GM19043 (cell line): ENCODE data around the gene ACAD11.
"Not testable (repeated sequence)": the region's sequence is repeated elsewhere in the genome, so short reads cannot be mapped to it uniquely, and the experiment has no call there.

Source experiments
- ATAC-seq: cut with Tn5 transposase; IDR thresholded peaks from one replicate; pipeline ENCODE4 v1.9.1; 2021; ENCODE audit warnings: low read depth; ENCODE audit not compliant: unreplicated experiment

ACAD11 gene

DNA sequence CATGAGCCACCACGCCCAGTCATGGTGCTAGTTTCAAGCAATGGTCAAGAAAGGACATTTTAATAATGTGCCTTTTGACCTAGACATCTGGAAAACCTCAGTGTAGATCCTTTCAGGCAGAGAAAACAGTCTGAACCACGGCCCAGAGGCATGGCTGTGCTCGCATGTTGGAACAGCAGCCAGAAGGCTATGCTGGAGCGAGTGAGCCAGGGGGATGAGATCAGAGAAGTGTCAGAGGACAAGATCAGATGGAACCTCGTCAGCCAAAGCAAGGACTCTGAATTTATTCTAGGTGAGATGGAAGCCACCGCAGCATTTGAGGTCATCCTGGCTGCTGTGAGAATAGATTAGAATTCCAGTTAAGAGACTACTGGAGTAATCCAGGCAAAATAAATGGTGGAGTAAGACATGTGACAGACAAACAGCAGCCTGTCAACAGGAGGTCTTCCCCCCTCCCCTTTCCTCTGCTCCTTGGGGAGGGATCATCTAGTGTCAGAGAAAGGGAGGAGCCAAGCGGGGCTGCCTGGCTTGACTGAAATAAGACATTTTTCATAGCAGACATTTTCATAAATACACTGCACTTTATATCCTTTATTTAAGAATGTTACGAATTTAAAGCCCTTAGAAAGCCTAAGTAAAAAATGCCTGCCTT is 103.0 kb downstream of the ACAD11 start:
- ATAC-seq: no peak

DNA sequence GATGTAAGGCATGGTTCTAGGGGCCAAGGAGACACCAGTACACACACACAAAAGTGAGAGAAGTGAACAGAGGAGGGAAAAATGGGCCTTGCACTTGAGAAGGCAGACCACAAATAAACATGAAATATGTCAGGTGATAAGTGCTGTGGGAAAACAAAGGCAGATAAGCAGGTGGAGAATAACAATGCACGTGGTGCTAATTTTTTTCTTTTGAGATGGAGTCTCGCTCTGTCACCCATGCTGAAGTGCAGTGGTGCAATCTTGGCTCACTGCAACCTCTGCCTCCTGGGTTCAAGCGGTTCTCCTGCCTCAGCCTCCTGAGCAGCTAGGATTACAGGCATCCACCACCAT is 103.6 kb downstream of the ACAD11 start:
- ATAC-seq: not testable (repeated sequence)

DNA sequence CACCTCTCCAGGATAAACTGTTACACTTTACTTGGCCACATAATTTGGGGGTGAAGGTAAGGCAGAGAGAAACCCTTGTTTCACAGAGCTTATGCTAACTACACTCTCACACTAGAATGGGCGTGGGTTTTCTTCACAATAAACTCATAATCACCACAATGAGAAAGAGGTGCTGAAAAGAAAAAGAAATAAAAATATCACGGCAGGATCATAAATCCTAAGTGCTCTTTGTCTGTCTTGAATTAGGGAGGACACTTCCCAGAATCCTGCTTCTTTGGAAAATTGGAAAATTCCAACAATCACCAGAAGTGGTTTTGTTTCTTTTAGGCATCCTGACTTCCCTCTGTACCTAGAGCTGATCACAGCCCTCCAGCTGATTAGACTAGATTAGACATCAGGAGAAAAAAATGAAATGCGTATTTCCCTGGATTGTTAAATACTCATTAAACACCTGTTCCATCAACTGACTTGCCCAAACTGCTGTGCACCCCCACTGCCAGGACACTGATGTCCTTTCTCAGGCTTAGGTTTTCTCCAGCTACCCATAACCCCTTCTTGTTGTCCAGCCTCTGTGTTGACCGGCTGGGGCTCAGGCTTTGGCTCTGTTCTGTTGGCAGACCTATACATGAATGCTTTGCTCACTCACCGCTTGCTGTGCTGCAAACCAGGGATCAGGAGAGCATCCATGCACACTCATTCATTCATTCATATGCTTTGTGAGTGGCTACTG is 104.1 kb downstream of the ACAD11 start:
- ATAC-seq: no peak

DNA sequence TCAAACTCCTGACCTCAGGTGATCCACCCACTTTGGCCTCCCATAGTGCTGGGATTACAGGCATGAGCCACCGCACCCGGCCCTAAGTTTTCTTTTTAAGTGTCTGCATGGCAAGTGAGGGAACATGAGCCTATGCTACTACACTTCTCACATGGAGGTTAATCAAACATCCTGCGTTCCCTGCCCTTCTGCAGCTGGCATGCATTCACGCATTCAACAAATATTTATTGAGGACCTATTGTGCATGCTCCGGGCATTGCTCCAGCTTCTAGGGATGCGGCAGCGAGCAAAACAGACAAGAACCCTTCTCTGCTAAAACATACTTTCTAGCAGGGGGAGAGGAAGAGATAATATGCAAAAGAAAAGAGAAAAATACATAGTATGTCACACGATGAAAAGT is 105.2 kb downstream of the ACAD11 start:
- no peak for ATAC-seq

DNA sequence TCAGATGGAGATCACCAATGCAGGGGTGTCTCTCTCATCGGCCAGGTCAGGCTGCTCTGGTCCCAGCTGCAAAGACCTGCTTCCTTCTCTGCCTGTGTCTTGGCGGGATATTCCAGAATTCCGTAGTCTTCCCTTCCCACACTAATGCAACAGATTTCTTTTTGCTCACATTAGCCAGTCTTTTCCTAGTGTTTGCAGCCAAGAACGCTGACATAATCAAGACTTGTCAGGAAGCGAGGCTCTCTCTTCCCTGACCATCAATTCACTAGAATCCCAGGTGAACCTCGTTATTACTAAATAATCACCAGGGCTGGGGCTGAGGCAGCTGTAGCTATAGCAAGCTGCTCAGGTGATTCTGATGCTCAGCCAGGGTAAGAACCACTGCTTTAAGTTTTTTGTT is 105.8 kb downstream of the ACAD11 start:
- no peak for ATAC-seq

DNA sequence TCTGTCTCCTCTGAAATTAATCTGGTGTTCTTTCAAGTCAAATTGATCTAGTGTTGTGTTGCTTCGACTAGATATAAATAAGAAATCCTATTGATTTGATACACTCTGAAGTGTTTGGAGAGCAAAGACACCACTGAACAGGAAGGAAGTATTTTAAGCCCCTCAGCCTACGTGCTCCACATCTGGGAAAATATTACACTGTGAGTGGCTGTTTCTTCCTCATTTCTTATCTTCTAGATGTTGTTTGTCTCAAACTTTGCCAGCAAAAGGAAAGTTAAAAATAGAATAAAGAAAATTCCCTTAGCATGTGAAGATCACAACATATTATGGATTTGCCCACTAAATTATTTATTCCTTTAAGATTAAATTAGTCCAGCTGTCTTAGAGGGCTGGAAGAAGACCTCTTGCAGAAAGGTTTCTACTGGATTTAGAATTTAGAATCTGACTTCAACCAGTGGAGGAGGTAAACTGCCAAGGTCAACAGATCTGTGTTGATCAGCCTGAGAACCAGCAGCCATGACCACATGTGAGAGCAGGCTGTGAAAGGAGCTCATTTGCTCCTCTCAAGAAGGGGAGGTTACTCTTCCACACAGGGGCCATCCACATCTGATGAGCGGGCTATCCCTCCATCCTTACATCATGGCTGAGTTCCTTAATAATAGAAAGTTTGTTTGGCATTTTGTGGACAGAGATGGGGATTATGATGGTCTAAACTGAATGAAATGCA is 108.9 kb downstream of the ACAD11 start:
- ATAC-seq: no peak

DNA sequence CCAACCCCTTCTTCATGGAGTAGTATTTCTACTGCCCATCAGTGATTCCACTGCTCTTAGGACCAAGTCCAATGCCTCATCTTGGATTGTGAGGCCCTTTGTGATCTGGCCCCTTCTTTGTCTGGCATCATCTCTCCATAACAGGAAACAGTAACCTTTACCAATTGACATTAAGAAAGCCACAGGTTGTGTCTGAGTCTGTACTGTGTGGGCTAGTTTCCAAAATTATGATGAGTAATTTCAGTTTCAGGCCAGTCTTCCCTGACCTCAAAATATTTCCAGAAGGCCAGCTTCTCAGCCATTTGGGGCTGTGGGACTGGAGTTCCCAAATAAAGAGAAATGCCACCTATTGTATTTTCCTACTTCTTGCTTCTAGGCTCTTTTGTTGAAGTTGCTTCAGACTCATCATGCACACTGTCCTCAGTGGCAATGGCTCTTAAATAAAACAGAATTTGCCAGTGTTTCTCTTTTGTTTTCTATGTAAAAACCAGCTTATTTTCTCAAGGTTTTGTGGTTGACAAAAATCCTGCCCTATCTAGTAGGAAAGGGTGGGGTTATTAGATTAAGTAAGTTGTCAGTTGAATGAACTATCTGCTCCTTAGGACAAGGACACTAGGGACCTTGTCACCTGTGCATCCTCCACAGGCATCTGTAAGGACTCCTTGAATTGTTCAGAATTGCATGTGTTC is 109.6 kb downstream of the ACAD11 start:
- ATAC-seq: peak; percentile 66

DNA sequence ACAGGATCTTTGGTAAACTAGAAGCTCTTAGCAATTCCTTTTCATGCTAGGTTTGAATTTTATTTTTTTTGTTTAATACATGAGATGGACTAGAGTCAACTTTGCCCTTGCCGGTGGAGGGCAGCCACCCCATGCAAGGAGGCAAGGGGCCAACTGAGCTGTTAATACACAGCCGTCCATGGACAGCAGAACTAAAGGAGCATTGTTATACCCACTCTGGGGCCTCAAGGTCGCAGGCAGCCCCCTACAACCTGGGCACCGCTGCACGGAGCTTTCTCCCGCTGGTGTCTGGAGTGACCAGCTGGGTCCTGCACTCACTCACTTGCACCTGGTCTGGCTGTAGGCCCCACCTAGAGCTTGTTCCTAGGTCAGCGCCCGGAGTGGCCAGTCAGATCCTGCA is 110.4 kb downstream of the ACAD11 start:
- ATAC-seq: no peak

DNA sequence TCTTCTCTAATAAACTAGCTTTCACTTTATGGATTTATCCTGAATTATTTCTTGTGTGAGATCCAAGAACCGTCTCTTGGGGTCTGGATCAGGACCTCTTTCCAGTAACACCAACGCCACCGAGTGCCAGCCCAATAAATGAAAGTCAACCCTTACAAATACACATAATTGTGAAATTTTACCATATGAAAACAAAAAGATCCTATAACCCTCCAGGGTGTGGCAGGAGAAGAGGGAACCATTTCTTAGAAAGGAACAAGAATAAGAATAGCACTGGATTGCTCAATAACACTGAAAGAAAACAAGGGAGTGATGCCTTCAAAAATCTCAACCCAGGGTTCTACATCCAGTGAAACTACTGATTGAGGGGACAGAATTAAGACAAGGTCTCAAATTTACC is 114.1 kb downstream of the ACAD11 start:
- no peak for ATAC-seq

DNA sequence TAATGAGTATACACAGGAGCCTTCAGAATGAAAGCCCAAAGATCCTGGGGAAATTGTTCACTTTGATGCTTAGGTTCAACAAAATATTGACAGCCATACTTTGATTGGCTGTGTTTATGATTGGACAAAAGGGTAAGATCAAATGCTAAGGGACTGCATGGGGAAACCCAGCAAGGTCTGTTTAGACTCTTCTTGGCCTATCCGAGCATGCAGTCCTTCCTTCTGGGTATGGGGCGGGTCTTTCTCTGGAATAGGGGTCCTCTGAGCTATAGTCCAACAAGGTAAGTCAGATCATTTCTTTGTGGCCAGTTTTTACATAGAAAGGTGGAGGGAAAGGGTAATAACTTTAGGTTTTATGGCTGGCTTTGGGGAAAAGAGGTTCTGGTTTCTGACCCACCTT is 115.5 kb downstream of the ACAD11 start:
- ATAC-seq: no peak

DNA sequence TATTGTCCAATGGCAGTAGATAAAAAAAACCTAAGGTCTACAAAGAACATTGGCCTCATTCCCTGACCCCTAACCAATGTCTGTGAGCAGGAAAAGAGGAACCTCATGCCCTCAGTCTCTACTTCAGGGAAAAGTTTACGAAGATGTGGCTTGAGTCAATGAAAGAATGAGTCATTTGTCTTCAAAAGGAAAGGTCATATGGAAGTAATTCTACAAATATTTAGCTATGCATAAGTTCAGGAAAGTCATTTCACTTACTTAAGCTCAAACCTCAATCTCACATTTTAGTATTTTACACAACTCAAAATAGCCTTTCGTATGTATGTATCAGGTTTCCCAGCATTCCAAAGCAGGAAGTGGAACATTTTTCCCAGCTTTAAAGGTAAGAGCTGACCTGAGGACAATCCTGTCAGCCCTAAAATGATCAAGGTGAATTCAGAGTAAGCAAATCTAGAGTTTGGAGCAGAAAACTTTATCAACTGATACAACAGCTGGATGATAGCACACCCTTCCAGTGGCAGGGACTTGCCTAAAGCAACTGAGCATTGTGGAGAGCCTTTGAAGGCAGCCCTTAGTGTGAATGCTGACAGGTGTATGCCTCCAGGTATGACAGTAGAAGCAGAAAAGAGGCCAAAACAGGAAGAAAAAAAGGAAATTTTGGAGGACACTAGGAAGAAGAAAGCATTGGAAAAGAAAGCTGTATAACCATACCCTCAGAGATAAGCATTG is 116.4 kb downstream of the ACAD11 start:
- ATAC-seq: no peak

DNA sequence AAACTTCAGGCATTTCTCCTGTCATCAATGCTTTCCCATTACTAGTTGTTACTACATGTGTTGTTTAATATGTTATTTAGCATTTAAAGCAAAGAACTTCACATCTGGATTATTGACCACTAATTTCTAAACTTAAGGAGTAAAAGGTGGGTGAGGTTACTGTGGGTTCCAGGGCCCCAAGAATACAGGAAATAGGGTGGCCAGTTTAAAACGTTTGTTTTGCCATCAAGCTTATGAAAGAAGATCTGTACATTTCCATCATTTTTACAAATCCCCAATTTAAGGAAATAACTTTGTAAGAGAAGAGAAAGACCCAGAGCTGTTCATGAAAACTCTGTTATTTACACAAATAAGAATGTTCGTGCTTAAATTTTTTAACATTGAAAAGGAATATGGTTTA is 117.0 kb downstream of the ACAD11 start:
- ATAC-seq: no peak

DNA sequence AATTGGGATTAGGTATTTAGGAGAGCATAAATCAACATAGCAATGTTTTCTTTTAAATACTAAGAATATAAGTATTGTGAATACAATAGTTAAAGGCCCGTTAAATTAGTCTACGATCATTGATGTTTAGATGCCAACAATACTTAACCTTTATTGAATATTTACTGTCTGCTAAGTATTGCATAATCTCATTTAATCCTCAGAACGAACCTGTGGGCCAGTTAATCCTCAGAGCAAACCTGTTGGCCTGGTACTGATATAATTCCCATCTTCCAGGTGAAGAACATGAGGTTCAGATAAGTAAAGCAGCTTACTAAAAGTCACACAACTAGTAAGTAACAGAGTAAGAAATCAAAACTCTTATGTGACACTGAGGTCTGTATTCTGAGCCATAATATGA is 119.9 kb downstream of the ACAD11 start:
- ATAC-seq: no peak

DNA sequence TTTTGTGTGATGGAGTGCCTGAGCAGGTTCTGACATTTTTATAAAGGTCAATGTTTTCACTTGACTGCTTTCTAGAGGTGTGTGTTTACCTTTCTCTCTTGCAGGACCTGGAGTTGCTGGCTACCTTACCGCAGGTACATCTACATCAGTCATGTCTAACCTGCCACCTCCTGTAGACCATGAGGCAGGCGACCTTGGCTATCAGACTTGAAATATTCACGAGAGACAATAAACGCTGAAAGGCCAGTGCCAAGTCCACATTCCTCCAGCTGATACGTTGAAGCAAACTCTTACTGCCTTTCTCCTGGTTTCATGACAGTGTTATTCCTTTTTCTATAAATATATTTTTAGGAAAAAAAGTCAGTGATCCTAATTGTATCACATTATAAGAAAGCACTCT is 121.5 kb downstream of the ACAD11 start:
- no peak for ATAC-seq

DNA sequence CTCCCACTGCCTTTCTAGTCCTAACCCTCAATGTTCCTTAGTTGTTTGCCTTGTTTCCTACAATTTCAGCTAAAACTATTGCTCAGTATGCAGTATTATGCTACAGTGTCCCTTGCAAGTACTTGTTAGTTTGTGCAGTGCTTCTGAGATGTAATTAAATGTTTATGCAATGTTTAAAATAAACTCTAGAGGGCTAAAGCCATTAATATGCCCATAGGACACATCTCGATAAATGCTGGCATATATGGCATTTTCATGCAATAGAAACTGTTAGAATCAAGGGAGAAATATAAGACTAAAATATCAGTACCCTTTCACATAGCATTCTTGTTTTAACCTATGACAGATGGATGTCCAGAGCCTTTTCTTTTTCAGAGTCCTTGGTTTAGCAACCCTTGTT is 122.3 kb downstream of the ACAD11 start:
- no peak for ATAC-seq

DNA sequence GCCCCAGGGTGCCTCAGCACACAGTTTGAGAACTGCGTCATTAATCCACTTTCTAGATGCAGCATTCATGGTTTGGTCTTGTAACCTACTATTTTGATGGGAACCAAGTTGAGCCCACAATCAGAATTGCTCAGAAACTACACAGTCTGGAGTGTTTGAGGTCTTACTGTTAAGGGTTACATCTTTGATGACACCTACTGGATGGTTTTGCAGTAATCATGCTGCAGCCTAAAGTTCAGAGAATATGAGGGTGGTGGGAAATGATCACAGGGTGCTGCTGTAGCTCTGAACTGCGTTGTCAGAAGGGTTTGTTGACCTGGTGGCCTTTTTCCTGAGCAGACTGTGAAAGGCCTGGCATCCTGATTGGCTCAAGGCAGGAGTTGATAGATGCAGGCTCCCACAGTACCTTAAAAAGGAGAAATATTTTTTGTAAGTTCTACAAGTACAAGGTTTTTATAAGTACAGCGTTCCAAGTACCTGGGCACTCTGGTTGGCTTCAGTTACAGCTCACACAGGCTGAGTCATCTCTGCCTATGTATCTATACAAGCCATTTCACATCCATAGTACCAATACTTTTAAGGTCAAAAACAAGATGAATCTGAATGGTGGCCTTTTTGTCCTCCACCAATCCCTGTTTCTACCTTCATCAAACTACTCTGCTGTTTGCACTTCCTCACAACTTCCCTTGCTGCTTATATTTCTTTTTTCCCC is 123.0 kb downstream of the ACAD11 start:
- no peak for ATAC-seq

DNA sequence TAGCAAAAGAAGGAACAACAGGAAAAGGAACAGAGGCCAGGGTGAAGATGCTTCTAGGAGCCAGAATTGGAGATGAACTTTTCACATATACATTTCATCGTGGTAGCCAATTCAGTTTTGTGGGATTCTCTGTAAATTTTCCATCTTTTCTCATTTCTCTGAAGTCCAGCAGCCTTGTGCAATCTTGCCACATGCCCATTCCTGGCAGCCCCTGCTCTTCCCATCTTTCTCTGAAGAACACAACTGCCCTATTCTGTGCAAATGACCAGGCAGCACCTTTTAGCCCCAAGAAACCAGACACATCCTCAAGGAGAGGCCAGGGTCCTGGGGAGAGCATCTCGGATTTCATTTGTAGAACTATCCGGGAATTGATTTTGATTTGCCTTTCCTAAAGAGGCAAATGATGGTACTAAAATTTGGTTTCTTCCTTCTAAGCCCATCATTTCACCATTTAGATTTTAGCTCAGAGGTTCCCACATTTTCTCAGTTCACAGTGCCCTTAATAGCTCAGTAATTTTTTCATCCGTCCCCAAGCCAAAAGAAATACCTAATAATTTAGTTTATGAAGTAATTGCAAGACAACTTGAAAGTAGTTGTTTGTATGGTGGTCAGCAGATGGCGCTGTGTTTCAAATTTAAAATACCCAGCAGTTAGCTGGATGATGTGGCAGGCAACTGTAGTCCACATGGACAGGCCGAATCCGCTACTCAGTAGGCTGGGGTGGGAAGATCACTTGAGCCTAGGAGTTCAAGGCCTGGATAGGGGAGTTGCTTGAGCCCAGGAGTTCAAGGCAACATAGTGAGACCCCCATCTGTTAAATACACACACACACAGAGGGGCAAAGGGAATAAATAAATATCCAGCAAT is 123.8 kb downstream of the ACAD11 start:
- no peak for ATAC-seq

DNA sequence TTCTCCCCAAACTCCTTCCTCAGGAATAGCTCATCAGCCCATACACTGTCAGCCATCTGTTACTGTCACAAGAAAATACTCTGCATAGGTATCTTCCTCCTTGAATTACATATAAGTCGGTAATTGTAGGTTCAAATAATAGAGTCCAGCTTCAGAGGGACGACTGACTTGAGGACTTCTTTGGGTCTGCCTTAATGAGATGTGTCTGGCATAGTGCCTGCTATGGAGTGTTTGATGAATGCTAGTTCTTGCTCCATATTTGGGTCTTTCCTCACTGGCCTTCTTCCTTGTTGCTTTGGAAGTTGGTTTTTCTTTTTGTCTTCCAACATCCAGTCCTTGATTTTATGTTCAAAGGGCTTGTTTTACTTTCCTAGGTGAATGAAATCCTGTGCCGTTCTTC is 129.0 kb downstream of the ACAD11 start:
- no peak for ATAC-seq

DNA sequence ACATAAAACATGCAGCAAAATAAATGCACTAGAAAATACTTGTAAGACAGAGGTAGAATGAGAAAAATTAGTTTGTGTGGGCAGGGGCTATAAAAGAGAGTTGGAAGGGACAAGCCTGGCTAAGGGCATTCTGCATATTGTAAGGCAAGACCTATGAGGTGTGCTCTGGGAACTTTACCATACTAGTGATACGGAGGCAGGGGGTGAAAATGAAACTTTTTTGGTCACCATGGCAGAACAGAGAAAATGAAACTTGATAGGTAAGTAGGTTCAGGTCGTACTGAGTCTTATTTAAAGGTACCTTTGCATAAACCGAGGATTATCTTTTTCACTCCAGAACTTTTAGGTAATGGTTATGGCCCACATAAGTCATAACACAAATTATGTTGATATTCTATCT is 137.3 kb downstream of the ACAD11 start:
- ATAC-seq: no peak
